ENCODE data around the gene TNFSF13. TPM values are rescaled to one million over a fixed set of nuclear protein-coding genes. Genes with fewer than 3 reads are reported as not detected.
A peak's percentile ranks its signal among the peaks of the same experiment; 100 is the strongest.

The TNFSF13 gene
- total RNA-seq, 4 donors from 2014 or later: 14.5 to 47.1 (median 27.2) TPM

DNA sequence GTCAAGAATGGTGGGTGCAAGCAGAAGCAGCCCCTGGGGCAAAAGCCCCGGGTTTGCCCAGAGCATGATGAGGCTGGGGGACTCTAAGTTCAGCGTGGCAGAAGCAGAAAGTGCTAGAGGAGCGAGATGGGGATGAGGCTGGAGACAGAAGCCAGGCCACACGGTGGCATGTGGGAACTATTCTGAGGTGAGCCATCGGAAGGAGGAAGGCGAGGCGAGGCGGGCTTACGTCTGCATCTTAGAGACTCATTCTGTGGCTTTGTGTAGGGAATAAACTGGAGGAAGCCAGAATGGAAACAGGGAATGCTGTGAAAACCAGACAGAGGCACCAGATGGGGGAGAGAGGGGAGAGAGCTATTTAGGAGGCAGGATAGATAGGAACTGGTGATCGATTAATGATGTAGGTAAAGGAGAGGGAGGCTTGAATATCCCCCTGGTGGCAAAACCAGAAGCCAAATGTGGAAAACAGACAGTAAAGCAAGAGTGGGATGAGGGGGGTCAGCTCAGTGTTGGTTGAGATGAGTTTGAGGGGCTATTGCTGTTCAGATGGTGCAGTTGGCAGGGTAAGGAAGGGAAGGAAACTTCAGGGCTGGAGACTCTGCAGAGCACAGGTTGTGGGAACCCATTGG lies 3.1 kb upstream of the TNFSF13 start:
- H3K27me3 ChIP-seq: no peaks in the 10 kb centered on the region
- WGBS, 2 donors (ENCODE audit: low coverage in 1 of 2): 53 to 63% methylated on average over 8 to 10 of the region's 10 CpGs
- no peak overlapping the region for H3K4me3 ChIP-seq
- no peaks in the 10 kb centered on the region for H3K9me3 ChIP-seq
- peak overlapping the region in 1 of 4 donors; percentile 7 for H3K27ac ChIP-seq
- no peak for ATAC-seq
- TF ChIP-seq POLR2A (IDR thresholded peaks at IDR 0.05) (no peak), POLR2AphosphoS5 (IDR thresholded peaks at IDR 0.05) (no peak), EP300 (IDR thresholded peaks at IDR 0.05) (no peak)
- TF ChIP-seq, protein P1, sequence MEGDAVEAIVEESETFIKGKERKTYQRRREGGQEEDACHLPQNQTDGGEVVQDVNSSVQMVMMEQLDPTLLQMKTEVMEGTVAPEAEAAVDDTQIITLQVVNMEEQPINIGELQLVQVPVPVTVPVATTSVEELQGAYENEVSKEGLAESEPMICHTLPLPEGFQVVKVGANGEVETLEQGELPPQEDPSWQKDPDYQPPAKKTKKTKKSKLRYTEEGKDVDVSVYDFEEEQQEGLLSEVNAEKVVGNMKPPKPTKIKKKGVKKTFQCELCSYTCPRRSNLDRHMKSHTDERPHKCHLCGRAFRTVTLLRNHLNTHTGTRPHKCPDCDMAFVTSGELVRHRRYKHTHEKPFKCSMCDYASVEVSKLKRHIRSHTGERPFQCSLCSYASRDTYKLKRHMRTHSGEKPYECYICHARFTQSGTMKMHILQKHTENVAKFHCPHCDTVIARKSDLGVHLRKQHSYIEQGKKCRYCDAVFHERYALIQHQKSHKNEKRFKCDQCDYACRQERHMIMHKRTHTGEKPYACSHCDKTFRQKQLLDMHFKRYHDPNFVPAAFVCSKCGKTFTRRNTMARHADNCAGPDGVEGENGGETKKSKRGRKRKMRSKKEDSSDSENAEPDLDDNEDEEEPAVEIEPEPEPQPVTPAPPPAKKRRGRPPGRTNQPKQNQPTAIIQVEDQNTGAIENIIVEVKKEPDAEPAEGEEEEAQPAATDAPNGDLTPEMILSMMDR (IDR thresholded peaks at IDR 0.05): no peak
- peaks cover 0 to 35% of the 10 kb centered on the region in 2 donors for H3K36me3 ChIP-seq
- H3K4me1 ChIP-seq: peaks cover 2 to 45% (median 33%) of the 10 kb centered on the region in 3 donors

DNA sequence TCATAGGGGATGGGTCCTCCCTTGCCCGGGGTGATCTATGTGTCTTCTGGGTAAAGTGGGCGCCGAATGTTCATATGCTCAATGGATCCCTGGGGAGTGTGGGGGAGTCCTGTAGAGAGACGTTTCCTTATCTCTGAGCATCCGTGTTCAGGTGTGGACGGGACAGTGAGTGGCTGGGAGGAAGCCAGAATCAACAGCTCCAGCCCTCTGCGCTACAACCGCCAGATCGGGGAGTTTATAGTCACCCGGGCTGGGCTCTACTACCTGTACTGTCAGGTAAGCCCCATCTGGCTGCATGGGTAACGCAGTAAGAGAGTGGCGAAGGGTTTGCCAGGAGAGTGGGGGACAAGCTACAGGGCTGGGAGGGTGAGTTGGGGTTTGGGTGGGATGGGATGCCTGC lies 1.9 kb upstream of the TNFSF13 start:
- peaks cover 2 to 50% (median 37%) of the 10 kb centered on the region in 3 donors for H3K4me1 ChIP-seq
- TF ChIP-seq POLR2A (IDR thresholded peaks at IDR 0.05) (no peak), EP300 (IDR thresholded peaks at IDR 0.05) (no peak), POLR2AphosphoS5 (IDR thresholded peaks at IDR 0.05) (no peak)
- TF ChIP-seq, protein P1 (IDR thresholded peaks at IDR 0.05): no peak
- H3K36me3 ChIP-seq: peaks cover 0 to 23% of the 10 kb centered on the region in 2 donors
- no peaks in the 10 kb centered on the region for H3K27me3 ChIP-seq
- ATAC-seq: no peak
- WGBS, 2 donors (ENCODE audit: low coverage in 1 of 2): 81% methylated on average over 3 to 10 of the region's 12 CpGs
- no peaks in the 10 kb centered on the region for H3K9me3 ChIP-seq
- H3K4me3 ChIP-seq: no peak overlapping the region
- peak overlapping the region in 3 of 4 donors; percentile 91 to 96 (median 95) for H3K27ac ChIP-seq

DNA sequence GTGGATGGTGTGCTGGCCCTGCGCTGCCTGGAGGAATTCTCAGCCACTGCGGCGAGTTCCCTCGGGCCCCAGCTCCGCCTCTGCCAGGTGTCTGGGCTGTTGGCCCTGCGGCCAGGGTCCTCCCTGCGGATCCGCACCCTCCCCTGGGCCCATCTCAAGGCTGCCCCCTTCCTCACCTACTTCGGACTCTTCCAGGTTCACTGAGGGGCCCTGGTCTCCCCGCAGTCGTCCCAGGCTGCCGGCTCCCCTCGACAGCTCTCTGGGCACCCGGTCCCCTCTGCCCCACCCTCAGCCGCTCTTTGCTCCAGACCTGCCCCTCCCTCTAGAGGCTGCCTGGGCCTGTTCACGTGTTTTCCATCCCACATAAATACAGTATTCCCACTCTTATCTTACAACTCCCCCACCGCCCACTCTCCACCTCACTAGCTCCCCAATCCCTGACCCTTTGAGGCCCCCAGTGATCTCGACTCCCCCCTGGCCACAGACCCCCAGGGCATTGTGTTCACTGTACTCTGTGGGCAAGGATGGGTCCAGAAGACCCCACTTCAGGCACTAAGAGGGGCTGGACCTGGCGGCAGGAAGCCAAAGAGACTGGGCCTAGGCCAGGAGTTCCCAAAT lies 1.3 kb upstream of the TNFSF13 start:
- peaks cover 2 to 52% (median 37%) of the 10 kb centered on the region in 3 donors for H3K4me1 ChIP-seq
- H3K27ac ChIP-seq: peak overlapping the region; percentile 88 to 96 (median 93)
- no peaks in the 10 kb centered on the region for H3K27me3 ChIP-seq
- H3K9me3 ChIP-seq: no peaks in the 10 kb centered on the region
- no peak for ATAC-seq
- TF ChIP-seq EP300 (IDR thresholded peaks at IDR 0.05) (no peak), POLR2AphosphoS5 (IDR thresholded peaks at IDR 0.05) (no peak), POLR2A (IDR thresholded peaks at IDR 0.05) (no peak)
- TF ChIP-seq, protein P1 (IDR thresholded peaks at IDR 0.05): no peak
- no peak overlapping the region for H3K4me3 ChIP-seq
- 38 to 57% methylated on average over 8 of the region's 19 CpGs for WGBS, 2 donors (ENCODE audit: low coverage in 1 of 2)
- H3K36me3 ChIP-seq: peaks cover 0 to 17% of the 10 kb centered on the region in 2 donors

DNA sequence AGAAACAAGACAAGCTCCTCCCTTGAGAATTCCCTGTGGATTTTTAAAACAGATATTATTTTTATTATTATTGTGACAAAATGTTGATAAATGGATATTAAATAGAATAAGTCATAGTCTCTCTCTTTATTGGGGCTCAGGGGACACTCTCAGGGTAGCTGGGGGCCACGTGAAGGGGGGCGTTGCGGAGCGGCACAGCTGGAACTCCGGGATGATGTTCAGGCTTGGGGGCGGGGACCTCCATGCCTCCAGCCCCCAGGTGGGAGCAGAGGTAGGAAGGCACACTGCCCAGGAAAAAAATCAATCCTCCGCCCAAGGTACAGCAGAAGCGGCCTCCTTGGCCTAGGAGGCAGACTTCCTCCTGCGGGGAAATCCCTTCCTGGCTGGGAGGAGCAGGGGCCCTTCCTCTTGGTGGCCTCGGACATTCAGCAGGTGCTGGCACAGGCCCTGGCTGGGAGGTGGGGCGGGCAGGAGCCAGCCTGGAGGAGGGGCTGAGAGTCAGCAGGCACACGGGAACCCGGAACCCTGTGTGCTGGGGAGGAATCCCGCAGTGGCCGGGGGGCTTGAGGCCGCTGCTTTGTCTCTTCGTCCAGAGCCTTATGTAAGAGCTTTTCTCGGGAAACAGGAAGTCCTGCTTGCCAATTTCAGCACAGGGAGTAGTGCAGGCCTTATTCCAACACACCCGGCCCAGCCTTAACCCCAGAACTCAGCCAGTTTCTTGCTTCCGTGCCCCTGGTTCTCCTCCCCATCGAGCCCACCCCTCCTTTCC lies 591 bp upstream of the TNFSF13 start:
- Histone ChIP-seq H3K4me3 (peak overlapping the region; percentile 4 to 84), H3K4me1 (peaks cover 2 to 59% (median 42%) of the 10 kb centered on the region in 3 donors), H3K9me3 (no peaks in the 10 kb centered on the region), H3K27ac (peak overlapping the region; percentile 88 to 96 (median 93)), H3K27me3 (no peaks in the 10 kb centered on the region), H3K36me3 (peaks cover 0 to 19% of the 10 kb centered on the region in 2 donors)
- ATAC-seq: peak; percentile 75
- TF ChIP-seq POLR2A (IDR thresholded peaks at IDR 0.05): peak; percentile 33 to 36
- TF ChIP-seq, protein P1 (IDR thresholded peaks at IDR 0.05): no peak
- TF ChIP-seq POLR2AphosphoS5 (IDR thresholded peaks at IDR 0.05): peak; percentile 78
- TF ChIP-seq EP300 (IDR thresholded peaks at IDR 0.05): no peak
- WGBS, 2 donors (ENCODE audit: low coverage in 1 of 2): 8 to 33% methylated on average over 3 to 19 of the region's 21 CpGs
